NCI-H1694 (cell line): Measurements from ENCODE around the gene GNG7.
"Not testable (repeated sequence)": the region's sequence is repeated elsewhere in the genome, so short reads cannot be mapped to it uniquely, and the experiment has no call there.

Experiments
- DNase-seq: peaks from one replicate; lab custom pipeline; 2025; lab: John Stamatoyannopoulos, UW

GNG7 gene

DNA sequence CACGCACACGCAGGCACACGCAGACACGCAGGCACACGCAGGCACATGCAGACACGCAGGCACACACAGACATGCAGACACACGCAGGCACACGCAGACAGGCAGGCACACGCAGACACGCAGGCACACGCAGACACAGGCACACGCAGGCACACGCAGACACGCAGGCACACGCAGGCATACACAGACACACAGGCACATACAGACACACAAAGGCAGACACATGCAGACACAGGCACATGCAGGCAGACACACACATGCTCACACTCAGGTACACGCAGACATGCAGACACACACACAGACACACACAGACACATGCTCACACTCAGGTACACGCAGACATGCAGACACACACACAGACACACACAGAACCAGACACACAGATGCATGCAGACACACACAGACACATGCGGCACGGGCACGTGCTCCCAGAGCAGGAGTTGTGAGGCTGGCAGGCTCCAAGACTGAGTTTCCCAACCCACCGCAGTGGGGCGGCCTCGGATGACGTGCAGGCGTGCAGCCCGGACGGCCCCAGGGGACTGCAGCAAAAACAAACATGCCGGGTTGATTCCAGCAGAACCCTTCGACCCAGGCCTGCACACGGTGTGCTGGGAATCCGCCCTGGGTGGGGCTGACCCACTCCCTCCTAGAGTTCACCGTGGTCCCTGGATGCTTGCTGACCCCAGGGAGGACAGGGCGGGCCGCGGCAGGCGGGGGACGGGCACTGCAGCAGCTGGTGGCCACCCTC is 126.6 kb downstream of the GNG7 start:
- no peak for DNase-seq

DNA sequence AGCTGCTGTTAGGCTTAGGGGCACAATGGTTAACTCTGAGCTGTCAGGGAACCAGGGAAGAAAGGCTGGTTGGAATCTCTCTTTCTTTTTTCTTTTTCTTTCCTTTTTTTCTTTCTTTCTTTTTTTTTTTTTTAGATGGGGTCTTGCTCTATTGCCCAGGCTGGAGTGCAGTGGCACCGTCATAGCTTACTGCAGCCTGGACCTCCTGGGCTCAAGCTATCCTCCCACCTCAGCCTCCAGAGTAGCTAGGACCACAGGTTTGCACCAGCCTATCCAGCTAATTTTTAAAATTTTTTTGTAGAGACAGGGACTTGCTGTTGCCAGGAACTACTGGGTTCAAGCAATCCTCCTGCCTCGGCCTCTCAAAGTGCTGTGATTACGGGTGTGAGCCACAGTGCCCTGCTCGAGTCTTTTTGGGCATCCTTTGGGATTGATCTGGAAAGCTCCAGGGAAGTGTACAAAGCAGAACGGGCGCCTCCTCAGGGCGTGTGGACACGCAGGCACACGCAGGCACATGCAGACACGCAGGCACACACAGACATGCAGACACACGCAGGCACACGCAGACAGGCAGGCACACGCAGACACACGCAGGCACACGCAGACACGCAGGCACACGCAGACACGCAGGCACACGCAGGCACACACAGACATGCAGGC is 127.4 kb downstream of the GNG7 start:
- no peak for DNase-seq

DNA sequence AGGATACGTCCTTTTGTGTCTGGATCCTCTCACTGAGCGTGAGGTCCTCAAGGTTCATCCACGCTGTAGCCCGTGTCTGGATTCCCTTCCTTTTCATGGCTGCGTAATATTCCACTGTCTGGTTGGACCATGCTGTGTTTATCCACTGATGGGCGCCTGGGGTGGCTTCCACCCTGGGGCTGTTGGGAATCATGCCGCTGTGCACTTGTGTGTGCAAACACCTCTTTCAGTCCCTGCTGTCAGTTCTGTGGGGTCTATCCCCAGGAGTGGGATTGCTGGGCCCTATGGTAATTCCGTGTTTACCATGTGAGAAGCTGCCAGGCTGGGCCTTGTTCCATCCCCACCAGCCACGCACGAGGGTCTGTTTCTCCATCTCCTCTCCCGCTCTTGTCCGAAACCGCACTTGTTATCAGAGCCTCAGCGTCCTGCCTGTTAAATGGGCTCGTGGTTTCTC is 128.0 kb downstream of the GNG7 start:
- no peak for DNase-seq

DNA sequence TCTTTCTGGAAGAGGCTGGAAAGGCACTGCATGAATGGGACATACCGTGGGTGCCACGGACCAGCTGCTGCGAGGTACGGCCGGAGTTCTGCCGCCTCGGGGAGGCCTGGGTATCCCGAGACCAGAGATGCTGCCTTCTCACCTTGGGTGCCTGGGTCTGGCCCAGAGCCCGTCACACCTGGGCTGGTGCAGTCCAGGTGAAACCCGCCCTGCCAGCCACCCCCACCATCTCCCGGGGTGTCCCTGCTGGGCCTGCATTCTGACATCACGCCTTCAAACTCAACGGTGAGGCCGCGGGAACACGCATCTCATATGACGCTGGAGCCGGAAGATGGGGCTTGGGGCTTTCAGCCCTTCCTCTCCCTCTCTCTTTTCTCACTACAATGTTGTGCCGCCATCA is 128.6 kb downstream of the GNG7 start:
- DNase-seq, result no peak

DNA sequence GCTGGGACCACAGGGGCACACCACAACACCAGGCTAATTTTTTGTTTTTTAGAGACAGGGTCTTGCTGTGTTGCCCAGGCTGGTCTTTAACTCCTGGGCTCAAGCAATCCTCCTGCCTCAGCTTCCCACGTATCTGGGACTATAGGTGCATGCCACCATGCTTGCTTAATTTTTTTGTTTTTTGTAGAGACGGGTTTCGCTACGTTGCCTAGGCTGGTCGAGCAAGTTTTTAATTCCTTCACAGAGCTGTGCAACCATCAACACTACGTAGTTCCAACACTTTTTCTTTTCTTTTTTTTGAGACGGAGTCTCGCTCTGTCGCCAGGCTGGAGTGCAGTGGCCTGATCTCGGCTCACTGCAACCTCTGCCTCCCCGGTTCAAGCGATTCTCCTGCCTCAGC is 130.3 kb downstream of the GNG7 start:
- DNase-seq, result not testable (repeated sequence)

DNA sequence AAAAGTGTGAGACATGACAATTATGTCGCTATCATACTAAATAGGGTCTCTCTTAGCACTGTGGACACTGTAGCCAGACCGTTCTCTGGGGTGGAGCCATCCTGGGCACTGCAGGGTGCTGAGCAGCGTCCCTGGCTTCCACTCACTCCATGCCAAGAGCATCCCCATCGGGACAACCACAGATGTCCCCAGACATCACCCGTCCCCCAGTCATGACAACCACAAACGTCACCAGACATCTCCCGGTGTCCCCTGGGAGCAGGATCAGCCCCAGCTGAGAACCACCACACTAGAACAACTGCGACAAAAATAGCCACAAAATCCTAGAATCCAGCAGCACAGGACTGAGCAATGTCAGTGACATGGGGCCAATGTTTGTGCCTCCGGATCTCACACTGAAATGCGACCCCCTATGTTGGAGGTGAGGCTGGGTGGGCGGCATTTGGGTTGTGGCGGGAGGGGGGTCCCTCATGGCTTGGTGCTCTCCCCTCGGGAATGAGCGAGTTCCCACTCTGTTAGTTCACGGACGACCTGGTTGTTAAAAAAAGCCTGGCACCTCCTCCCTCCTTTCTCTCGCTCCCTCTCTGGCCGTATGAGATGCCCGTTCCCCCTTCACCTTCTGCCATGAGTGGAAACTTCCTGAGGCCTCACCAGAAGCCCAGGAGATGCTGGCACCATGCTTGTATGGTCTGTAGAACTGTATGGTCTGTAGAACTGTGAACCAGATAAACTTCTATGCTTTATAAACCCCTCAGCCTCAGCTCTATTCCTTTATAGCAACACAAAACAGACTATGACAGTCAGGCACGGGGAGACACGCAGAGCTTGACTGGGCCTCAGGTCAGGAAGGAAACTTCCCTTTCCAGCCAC is 132.7 kb downstream of the GNG7 start:
- DNase-seq, result no peak

DNA sequence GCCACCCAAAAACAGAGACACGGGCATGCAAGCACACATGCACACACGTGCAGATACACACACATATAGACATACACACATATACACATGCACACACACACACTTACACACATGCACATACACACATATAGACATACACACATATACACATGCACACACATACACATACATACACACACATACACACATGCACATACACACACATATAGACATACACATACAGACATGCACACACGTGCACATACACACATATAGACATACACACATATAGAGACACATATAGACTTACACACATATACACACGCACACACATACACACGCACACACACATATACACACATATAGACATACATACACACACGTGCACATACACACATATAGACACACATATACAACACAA is 134.5 kb downstream of the GNG7 start:
- no peak for DNase-seq

DNA sequence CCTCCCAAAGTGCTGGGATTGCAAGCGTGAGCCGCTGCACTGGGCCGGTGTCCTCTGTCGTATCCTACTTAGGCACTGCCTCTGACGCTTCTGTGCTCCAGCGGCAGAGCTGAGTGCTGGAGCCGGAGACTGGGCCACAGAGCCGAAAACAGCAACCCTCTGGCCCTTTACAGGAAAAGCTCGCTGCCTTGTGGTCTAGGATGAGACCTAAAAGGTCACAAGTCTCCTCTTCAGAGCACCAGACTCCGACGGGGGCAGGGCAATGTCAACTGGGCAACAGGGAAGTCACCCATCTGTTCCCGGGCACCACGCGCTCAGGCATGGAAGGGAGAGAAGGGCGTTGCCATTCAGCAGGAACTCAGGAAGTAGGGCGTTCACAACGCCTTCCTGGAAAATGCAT is 134.9 kb downstream of the GNG7 start:
- DNase-seq, result no peak

DNA sequence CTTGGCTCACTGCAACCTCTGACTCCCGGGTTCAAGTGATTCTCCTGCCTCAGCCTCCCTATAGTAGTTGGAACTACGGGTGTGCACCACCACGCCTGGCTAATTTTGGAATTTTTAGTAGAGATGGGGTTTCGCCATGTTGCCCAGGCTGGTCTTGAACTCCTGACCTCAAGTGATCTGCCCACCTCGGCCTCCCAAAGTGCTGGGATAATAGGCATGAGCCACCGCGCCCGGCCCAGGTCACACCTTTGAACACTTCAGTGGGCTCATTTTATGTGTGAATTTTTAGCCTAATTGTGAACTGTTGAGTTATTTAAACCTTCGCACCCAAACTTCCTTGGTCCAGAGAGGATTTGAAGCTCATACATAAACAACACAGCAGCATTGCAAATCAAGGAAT is 138.9 kb downstream of the GNG7 start:
- not testable (repeated sequence) for DNase-seq

DNA sequence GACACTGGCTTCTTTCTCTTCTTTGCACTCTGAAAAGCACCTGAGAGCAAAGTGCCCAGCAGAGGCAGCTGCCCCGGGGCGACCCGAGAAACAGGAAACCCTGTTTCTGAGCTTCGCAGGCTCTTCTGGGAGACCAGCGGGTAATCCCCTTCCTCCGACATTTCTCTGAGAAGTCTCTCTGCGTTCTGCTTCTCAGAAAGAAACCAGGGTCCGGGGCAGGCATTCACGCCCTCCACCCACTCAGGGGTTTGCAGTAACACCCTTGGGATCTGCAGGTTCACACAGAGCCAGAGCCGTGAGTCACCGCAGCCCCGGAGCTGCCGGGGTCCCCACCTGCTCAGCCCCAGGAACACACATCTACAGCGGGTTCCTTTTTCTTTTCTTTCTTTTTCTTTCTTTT is 140.6 kb downstream of the GNG7 start:
- DNase-seq, result no peak

DNA sequence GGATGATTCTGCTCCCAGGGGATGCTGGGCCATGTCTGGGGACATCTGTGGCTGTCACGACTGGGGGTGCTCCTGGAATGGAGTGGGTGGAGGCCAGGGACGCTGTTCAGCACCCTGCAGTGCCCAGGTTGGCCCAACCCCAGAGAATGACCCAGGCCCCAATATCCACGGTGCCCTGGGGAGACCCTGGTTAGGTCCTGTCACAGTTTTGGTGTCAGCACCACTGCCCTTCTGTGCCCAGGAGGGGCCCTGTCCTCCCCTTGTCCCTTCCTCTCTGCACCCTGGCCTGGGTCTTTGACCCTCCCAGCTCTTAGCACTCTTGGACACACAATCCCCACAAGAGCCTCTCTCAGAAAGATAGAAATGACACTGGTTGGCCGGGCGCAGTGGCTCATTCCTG is 141.3 kb downstream of the GNG7 start:
- DNase-seq, result no peak

DNA sequence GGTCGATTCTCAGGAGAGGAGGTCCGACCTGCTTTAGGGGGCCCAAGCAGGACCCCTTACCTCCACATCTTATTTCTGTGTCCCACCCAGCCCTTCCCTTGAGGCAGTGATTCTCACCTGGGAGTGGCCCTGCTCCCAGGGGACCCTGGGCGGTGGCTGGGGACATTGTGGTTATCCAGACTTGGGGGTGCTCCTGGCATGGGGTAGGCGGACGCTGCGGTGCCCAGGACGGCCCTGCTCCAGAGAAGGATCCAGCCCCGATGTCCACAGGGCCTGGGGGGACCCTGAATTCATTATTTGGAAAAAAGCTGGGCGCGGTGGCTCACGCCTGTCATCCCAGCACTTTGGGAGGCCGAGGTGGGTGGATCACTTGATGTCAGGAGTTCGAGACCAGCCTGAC is 142.1 kb downstream of the GNG7 start:
- DNase-seq, result no peak

DNA sequence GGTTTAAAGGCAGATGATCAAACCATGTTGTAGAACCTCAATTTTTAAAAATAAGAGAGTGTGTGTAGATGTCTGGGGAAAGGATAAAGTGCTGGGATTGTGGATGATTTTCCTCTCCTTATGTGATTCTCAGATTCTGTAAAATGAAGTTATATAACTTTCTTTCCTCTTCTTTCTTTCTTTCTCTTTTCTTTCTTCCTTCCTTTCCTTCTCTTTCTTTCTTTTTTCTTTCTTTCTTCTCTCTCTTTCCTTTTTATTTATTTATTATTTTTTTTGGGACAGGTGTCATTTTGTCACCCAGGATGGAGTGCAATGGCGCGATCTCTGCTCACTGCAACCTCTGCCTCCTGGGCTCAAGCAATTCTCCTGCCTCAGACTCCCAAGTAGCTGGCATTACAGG is 144.0 kb downstream of the GNG7 start:
- no peak for DNase-seq

DNA sequence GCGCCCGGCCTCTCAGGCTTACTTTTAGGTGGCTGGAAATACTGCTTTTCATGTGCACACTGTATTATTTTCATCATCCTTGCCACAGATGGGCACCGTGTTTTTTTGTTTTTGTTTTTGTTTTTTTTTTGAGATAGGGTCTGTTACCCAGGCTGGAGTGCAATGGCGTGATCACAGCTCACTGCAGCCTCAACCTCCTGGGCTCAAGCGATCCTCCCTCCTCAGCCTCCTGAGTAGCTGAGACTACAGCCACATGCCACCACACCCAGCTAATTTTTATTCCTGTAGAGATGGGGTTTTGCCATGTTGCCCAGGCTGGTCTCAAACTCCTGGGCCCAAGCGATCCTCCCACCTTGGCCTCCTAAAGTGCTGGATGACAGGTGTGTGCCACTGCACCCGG is 144.4 kb downstream of the GNG7 start:
- not testable (repeated sequence) for DNase-seq

DNA sequence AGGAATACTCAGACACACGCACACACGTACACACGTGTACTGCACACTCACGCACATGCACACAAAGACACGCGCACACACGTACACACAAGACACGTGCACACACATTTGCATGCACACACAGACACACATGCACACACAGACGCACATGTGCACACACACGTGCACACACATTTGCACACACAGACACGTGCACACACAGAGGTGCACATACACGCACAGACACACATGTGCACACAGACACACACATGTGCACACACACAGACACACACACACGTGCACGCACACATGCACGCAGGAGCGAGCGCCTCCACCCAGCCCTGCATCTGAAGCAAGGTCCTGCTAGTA is 145.4 kb downstream of the GNG7 start:
- no peak for DNase-seq

DNA sequence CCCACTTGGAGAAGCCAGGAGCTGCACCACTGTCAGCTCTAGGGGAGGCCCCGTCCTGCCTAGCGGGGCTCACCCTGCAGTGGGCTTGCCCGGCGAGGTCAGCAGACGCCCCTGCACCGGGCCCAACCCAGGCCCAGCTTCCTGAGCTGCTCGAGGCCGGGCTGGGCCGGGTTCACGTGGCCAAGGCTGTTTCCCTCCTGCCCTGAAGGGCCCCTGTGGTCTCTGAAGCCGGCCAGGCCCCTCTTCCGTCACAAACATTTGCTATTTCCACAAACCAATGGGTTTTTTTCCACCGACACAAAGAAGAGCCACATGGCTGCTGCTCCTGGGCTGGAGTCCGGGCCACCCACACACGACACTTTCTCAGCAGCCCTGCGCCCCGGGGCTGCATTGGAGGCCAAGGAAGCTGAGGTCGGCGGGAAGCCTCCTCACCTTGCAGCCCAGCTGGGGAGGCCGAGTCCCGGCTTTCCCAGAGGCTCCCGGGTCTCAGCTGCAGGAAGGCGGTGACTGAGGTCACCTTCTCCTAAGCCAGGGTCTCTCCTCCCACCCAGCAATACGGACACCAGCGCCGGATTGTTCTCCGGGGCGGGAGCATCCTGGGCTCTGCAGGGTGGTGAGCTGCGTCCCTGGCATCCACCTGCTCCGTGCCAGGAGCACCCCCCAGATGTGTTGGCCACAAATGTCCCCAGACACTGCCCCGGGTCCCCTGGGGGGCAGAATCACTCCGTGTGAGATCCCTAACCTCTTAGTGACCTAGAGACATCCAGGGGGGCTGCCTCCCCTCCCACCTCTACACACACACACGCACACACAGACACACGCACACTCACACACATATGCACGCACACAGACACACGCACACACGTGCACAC is 146.0 kb downstream of the GNG7 start:
- DNase-seq, result no peak

DNA sequence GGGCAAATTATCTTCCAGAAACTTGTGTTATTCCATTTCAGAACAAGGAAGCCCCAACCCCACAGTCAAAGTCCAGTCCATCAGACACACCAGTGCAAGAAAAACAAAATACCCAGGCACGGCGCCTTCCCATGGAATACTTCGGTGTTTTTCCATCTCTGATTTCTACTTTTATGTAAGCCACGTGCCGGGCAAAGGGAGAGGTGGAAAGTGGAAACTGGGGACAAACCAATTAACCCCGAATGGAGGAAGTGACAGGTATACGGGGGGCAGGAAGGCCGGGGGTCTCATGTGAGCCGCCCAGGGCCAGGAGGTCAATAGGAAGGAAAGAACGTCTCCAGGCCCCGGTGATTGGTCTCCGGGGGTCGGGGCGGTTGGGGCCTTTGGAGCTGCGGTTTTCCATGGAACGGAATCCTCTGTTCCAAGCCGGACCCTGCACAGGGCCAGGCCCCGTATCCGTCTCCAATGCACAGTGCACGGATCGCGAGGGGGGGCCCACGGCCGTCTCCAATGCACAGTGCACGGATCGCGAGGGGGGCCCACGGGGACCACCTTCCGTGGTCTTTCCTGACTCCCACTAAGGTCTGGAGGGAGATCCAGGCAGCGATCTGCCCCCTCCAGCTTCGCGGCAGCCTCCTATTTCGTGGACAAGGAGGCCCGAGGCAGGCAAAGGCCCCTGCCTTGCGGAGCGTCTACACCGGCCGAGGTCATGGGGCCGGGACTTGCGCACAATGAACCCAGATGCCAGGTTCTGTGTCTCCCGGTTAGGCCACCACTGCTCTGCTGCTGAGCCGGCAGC is 146.9 kb downstream of the GNG7 start:
- DNase-seq, result no peak

DNA sequence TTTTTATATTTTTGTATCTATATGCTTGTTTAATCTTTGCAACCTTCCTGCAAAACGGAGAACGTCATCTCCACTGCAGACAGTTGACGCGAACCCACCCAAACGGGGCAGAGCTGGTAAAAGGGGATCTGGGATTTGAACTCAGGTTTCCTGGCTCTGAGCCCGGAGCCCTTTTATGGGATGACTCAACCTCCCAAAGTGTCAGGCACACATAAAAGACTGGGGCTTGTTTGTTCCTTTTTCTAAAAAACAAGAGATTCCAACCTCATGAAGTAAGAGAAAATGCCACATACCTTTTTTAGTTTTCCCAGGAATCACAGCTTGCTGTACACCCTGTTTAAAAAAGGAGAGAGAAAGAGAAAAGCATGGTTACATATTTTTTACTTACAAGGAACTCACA is 147.6 kb downstream of the GNG7 start:
- no peak for DNase-seq

DNA sequence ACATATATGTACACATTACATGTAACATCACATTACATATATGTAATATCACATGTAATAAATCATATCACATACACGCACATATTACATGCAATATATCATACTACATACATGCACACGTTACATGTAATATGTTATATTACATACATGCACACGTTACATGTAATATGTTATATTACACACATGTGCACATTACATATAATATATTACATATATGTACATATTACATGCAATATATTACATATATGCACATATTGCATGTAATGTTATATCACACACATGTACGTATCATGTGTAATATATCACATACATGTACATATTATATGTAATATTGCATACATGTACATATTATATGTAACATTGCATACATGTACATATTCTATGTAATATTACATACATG is 149.0 kb downstream of the GNG7 start:
- DNase-seq, result no peak

DNA sequence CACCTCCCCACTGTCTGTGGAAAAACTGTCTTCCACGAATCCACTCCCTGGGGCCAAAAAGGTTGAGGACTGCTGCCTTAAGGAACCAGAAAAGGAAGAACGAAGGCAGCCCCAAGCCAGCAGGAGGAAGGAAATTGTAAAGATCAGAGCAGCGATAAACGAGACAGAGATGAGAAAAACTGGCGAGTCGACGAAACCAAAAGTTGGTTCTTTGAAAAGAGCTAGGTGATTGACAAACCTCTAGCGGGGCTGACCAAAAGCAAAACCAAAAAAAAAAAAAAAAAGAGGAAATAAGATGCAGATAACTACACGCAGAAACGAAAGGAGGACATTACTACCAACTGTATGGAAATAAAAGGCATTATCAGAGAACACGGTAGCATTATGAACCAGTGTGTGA is 149.6 kb downstream of the GNG7 start:
- no peak for DNase-seq

DNA sequence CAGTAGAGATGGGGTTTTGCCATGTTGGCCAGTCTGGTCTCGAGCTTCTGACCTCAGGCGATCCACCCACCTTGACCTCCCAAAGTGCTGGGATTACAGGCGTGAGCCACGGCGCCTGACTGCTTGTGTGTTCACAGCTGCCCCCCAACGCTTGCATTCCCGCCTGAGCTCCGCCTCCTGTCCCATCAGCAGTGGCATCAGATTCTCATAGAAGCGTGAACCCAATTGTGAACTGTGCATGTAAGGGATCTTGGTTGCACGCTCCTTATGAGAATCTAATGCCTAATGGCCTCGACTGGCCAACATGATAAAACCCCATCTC is 150.7 kb downstream of the GNG7 start:
- no peak for DNase-seq
